Measurements from ENCODE around the gene AREL1. TPM values are rescaled to one million over a fixed set of nuclear protein-coding genes. Genes with fewer than 3 reads are reported as not detected.
A peak's percentile ranks its signal among the peaks of the same experiment; 100 is the strongest.

AREL1 gene
- total and polyA plus RNA-seq, 5 experiments from 2014 or later: 17.3 to 52.9 (median 20.6) TPM

DNA sequence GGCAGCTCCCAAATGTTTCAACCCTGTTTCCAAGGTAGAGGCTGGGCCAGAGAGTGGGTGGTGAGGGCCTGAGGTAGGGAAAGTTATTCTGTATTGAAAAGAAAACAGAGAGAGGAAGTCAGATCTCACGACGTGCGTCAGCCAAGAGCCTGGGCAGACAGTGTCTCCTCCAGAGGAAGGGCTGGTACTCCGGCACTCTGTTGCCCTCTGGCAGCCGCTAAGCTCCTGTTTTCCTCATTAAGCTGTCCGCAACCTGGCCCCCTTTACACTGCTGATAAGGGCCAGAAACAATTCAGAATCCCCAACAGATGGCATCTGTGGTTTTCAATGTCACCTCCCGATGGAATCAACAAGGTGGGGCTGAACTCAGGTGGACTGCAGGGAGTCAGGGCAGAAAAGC is 74.8 kb downstream of the AREL1 start:
- Mint-ChIP-seq H3K4me3 (peak overlapping the region in 1 of 10 donors; percentile 2), H3K9me3 (no peaks in the 10 kb centered on the region), H3K27me3 (peaks cover 0 to 7% (median 2%) of the 10 kb centered on the region in 5 donors), H3K36me3 (no peaks in the 10 kb centered on the region), H3K4me1 (peaks cover 0 to 3% (median 0%) of the 10 kb centered on the region in 4 donors), H3K27ac (peak overlapping the region in 3 of 10 donors; percentile 35 to 86 (median 53))
- POLR2A ChIA-PET: interaction anchor here (0.7 to 1.3 kb wide), 2 partner anchors 19 to 25 kb away, joined by 3 to 5 read pairs; no protein-coding TSS in a partner anchor
- peak in 1 of 2 donors; percentile 49 for ATAC-seq
- no peak for DNase-seq

DNA sequence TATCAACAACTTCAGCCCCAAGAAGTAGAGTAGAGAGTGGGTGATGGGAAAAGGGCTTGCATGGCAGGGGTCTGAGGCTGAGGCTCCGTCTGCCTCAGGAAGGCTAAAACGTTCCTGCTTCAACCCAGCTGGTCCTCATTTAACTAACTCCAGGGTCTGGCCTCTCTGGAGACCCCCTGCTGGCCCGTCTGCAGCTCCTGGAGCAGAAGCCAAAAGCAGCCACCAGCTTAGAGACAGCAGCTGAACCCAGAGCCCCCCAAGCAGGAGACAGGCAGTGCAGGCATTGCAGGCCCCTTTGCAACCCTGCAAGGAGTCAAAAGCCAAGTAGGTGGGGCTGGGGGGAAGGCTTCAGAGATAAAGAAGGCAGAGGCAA is 75.7 kb downstream of the AREL1 start:
- peaks cover 0 to 3% (median 0%) of the 10 kb centered on the region in 4 donors for H3K4me1 Mint-ChIP-seq
- no peak for ATAC-seq
- POLR2A ChIA-PET: no interaction called here
- peaks cover 0 to 7% (median 2%) of the 10 kb centered on the region in 5 donors for H3K27me3 Mint-ChIP-seq
- H3K9me3 Mint-ChIP-seq: no peaks in the 10 kb centered on the region
- no peak overlapping the region for H3K27ac Mint-ChIP-seq
- no peak overlapping the region for H3K4me3 Mint-ChIP-seq
- no peaks in the 10 kb centered on the region for H3K36me3 Mint-ChIP-seq
- no peak for DNase-seq

DNA sequence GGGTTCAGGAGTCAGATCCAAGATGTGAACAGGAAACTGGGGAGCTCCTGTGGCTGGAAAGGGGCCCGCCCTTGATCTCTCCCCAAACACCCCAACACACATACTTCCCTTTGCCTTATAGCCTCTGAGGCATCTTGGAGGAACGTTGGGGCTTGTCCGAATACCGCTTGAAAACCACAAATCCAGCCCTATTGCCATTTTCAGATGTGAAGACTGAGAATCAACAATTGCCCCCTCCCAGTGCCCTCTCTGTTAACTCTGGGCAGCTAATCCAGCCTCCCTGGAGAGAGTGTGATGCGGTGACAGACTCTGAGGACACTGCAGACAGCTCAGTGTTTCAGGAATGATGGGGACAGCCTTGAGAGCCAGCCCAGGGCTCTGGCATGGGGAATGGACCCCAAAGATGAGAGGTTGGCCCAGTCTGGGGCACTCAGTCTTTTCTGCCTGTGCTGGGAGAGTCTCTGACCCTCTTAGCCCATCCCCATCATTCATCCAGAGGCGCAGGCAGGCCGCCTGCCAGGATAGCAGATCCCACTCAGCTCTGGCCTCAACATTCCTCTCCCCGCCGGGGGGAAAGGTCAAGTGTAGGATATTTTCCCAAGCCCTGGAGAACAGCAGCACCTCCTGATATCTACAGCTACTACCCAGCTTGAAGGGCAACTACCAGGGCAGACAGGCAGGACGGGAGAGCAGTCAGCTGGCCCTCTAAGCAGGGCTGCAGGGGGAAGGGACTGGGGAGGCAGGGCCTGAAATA is 76.3 kb downstream of the AREL1 start:
- Mint-ChIP-seq H3K4me1 (peaks cover 0 to 3% (median 0%) of the 10 kb centered on the region in 4 donors), H3K36me3 (no peaks in the 10 kb centered on the region), H3K27ac (no peak overlapping the region), H3K9me3 (no peaks in the 10 kb centered on the region), H3K4me3 (no peak overlapping the region), H3K27me3 (peaks cover 0 to 7% (median 2%) of the 10 kb centered on the region in 5 donors)
- no peak for ATAC-seq
- POLR2A ChIA-PET: interaction anchor here (0.7 kb wide), 1 partner anchor 61 kb away, joined by 3 read pairs; no protein-coding TSS in a partner anchor
- DNase-seq: no peak

DNA sequence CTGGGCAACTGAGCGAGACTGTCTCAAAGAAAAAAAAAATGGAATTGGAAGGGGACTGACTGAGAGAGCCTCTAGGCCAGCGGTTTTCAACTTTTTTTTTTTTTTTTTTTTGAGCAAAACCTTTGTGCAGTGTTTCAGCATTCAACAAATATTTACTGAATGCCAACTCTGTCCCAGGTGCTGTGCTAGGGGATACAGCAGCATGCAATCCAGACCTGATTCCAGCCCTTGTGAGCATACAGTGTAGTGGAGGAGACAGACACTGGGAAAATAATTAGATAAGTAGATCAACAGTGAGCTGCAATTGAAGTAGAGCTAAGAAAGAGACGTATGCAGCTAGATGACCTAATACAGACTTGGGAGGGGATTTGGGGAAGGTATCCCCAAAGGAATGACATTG is 77.0 kb downstream of the AREL1 start:
- POLR2A ChIA-PET: interaction anchor here (0.7 kb wide), 1 partner anchor 61 kb away, joined by 3 read pairs; no protein-coding TSS in a partner anchor
- peaks cover 0 to 3% (median 0%) of the 10 kb centered on the region in 4 donors for H3K4me1 Mint-ChIP-seq
- peak overlapping the region in 1 of 10 donors; percentile 19 for H3K27ac Mint-ChIP-seq
- ATAC-seq (no peak), DNase-seq (no peak)
- peaks cover 0 to 7% (median 2%) of the 10 kb centered on the region in 5 donors for H3K27me3 Mint-ChIP-seq
- H3K4me3 Mint-ChIP-seq: no peak overlapping the region
- H3K36me3 Mint-ChIP-seq: no peaks in the 10 kb centered on the region
- no peaks in the 10 kb centered on the region for H3K9me3 Mint-ChIP-seq

DNA sequence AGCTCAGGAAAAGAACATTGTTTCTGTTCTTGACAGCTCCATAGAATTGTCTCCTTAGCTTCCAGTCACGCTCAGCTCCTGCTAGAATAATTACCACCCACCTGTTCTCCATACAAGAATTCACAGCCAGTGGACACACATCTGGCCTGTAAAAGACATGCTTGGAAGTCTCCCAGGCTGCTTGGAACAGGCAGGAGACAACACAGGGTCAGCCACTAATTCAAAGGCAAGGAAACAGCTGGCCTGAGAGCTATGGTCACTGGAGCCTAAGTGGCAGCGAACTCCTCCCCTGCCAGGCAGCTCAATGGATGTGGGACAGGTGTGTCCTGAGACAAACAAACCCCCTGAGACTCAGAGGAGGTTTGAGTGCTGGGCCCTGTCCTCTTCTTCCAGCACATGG is 77.9 kb downstream of the AREL1 start:
- ATAC-seq (no peak), DNase-seq (no peak)
- H3K27me3 Mint-ChIP-seq: peaks cover 0 to 7% (median 2%) of the 10 kb centered on the region in 5 donors
- POLR2A ChIA-PET: interaction anchor here (1.4 kb wide), 1 partner anchor 17 kb away, joined by 3 read pairs; no protein-coding TSS in a partner anchor
- H3K27ac Mint-ChIP-seq: no peak overlapping the region
- no peaks in the 10 kb centered on the region for H3K9me3 Mint-ChIP-seq
- H3K4me3 Mint-ChIP-seq: no peak overlapping the region
- H3K36me3 Mint-ChIP-seq: no peaks in the 10 kb centered on the region
- peaks cover 0 to 3% (median 0%) of the 10 kb centered on the region in 4 donors for H3K4me1 Mint-ChIP-seq

- no peaks in the 10 kb centered on the region for H3K36me3 Mint-ChIP-seq
- no peaks in the 10 kb centered on the region for H3K9me3 Mint-ChIP-seq
- DNase-seq: no peak
- H3K4me3 Mint-ChIP-seq: no peak overlapping the region
- peak overlapping the region in 1 of 10 donors; percentile 2 for H3K27ac Mint-ChIP-seq
- POLR2A ChIA-PET: interaction anchor here (1.4 kb wide), 1 partner anchor 17 kb away, joined by 3 read pairs; no protein-coding TSS in a partner anchor
- peaks cover 0 to 3% (median 0%) of the 10 kb centered on the region in 4 donors for H3K4me1 Mint-ChIP-seq
- peaks cover 0 to 7% (median 2%) of the 10 kb centered on the region in 5 donors for H3K27me3 Mint-ChIP-seq
- no peak for ATAC-seq
Measured at GRCh38 chr14:74634481-74634880, 78.4 kb downstream of the AREL1 start.

GRCh38 chr14:74630881-74631690 is 81.8 kb downstream of the AREL1 start:
- Mint-ChIP-seq H3K4me3 (no peak overlapping the region), H3K36me3 (no peaks in the 10 kb centered on the region), H3K4me1 (peaks cover 0 to 6% (median 0%) of the 10 kb centered on the region in 4 donors), H3K27me3 (peaks cover 0 to 2% (median 0%) of the 10 kb centered on the region in 5 donors), H3K9me3 (no peaks in the 10 kb centered on the region), H3K27ac (peak overlapping the region in 1 of 10 donors; percentile 53)
- DNase-seq (no peak), ATAC-seq (no peak)
- POLR2A ChIA-PET: no interaction called here

DNA sequence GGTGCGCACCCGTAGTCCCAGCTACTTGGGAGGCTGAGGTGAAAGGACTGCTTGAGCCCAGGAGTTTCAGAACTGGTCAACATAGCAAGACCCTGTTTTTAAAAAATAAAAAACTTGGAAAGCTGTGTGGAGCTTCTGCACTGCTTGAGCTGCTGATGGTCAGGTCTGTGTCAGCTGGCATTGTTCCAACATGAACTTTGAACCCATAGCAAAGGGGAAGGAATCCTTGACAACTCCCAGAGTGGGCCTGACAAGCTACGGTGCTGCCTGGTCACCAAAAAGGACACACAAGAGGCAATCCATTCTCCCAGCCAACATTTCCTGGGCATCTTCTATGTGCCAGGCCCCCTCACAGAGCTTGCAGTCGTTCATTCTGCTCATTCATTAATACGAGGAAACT is 84.5 kb downstream of the AREL1 start:
- H3K36me3 Mint-ChIP-seq: no peaks in the 10 kb centered on the region
- H3K4me1 Mint-ChIP-seq: peaks cover 0 to 6% (median 2%) of the 10 kb centered on the region in 4 donors
- H3K4me3 Mint-ChIP-seq: no peak overlapping the region
- H3K9me3 Mint-ChIP-seq: no peaks in the 10 kb centered on the region
- no peak for ATAC-seq
- no peak for DNase-seq
- POLR2A ChIA-PET: interaction anchor here (1.2 to 1.3 kb wide), 2 partner anchors 9 to 15 kb away, joined by 4 to 6 read pairs; no protein-coding TSS in a partner anchor
- peak overlapping the region in 2 of 10 donors; percentile 19 to 57 for H3K27ac Mint-ChIP-seq
- no peaks in the 10 kb centered on the region for H3K27me3 Mint-ChIP-seq

DNA sequence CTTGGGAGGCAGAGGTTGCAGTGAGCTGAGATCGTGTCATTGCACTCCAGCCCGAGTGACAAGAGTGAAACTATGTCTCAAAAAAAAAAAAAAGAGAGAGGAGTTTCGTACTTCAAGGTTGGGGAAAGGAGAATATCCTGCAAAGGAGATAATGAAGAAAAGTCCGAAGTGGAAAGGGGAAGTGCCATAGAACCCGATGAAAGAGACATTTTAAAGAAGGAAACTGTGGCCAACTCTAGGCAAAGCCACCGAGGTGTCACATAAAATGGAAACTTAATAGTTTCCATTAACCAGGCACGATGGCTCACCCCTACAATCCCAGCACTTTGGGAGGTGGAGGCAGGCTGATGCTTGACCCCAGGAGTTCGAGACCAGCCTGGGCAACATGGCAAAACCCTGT is 85.8 kb downstream of the AREL1 start:
- ATAC-seq: no peak
- no peak for DNase-seq
- Mint-ChIP-seq H3K27me3 (no peaks in the 10 kb centered on the region), H3K9me3 (no peaks in the 10 kb centered on the region), H3K27ac (no peak overlapping the region), H3K36me3 (no peaks in the 10 kb centered on the region), H3K4me1 (peaks cover 0 to 6% (median 2%) of the 10 kb centered on the region in 4 donors), H3K4me3 (no peak overlapping the region)
- POLR2A ChIA-PET: interaction anchor here (0.6 kb wide), 1 partner anchor 95 kb away, joined by 3 read pairs; no protein-coding TSS in a partner anchor

DNA sequence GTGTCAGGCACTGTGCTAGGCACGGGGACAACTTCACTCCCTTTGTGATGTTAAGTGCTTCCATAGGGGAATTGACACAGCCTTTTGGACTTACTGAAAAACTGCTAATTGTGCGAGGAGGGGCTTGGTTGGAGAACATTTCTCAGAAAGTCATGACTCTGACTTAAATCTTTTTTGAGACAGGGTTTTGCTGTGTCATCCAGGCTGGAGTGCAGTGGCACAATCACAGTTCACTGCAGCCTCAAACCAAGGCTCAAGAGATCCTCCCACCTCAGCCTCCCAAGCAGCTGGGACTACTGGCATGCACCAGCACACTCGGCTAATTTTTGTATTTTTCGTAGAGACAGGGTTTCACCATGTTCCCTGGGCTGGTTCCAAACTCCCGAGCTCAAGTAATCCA is 90.6 kb downstream of the AREL1 start:
- Mint-ChIP-seq H3K36me3 (no peaks in the 10 kb centered on the region), H3K27me3 (no peaks in the 10 kb centered on the region), H3K9me3 (no peaks in the 10 kb centered on the region), H3K4me3 (no peak overlapping the region), H3K4me1 (peaks cover 33 to 47% (median 38%) of the 10 kb centered on the region in 4 donors), H3K27ac (no peak overlapping the region)
- no peak for DNase-seq
- ATAC-seq: no peak
- POLR2A ChIA-PET: interaction anchor here (1.8 kb wide), 1 partner anchor 9 kb away, joined by 4 read pairs; no protein-coding TSS in a partner anchor

DNA sequence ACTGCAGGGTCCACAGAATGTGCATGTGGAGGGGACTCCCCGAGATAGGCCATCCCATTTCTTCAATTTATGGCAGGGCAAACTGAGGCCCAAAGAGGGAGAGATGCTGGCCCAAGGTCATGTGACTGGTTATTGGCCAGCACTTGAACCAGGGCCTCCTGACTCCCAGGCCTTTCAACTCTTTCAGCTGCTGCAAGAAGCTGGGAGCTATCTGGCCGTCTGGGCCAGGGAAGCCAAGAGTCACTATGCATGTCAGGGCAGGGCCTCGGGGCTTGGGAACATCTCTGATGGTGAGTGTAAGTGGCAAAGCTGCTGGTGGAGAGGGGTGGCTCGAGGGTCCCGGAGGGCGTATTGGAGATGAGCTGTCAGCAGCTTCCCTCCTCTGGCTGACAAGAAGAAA is 91.3 kb downstream of the AREL1 start:
- Mint-ChIP-seq H3K4me3 (no peak overlapping the region), H3K4me1 (peaks cover 33 to 47% (median 39%) of the 10 kb centered on the region in 4 donors), H3K27me3 (no peaks in the 10 kb centered on the region), H3K36me3 (no peaks in the 10 kb centered on the region), H3K27ac (peak overlapping the region in 4 of 10 donors; percentile 1 to 98 (median 50)), H3K9me3 (no peaks in the 10 kb centered on the region)
- ATAC-seq (no peak), DNase-seq (no peak)
- POLR2A ChIA-PET: no interaction called here

DNA sequence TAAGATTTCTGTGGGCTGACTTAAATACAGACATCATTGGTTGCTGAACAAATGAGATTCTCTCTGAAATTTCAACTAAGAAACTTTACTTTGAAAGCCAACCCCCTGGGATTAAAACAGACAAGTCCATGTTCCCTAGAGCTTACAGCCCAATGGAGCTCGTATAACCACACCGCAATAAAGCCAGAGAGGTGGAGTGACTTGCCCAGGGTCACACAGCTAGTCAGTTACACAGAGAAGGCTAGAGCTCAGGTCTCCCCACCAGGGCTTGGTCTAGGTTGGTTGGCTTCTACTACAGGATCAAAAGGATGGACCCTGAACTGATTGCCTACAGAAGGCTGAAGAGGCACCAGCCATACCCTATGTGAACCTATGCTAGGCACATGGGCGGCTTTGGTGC is 92.0 kb downstream of the AREL1 start:
- H3K4me1 Mint-ChIP-seq: peaks cover 35 to 54% (median 44%) of the 10 kb centered on the region in 4 donors
- H3K27ac Mint-ChIP-seq: peak overlapping the region in 5 of 10 donors; percentile 74 to 98 (median 78)
- no peaks in the 10 kb centered on the region for H3K9me3 Mint-ChIP-seq
- no peaks in the 10 kb centered on the region for H3K27me3 Mint-ChIP-seq
- no peaks in the 10 kb centered on the region for H3K36me3 Mint-ChIP-seq
- POLR2A ChIA-PET: no interaction called here
- DNase-seq: no peak
- ATAC-seq: no peak
- peak overlapping the region in 1 of 10 donors; percentile 67 for H3K4me3 Mint-ChIP-seq

All from naive thymus-derived CD8-positive, alpha-beta T cell (primary cell).